HFF-Myc (cell line): Measurements from ENCODE around the gene WFIKKN1.

Source experiments
- DNase-seq: peaks from one replicate; pipeline ENCODE4 v3.0.0-alpha.2; 2011; ENCODE audit warnings: low read depth; ENCODE audit errors: extremely low read depth
- H3K4me3 ChIP-seq: replicated peaks from 2 replicates; pipeline ENCODE4 v1.5.1; 2011; ENCODE audit warnings: low read depth, mild to moderate bottlenecking, control low read depth, low read length
- CTCF ChIP-seq: IDR thresholded peaks from 2 replicates; pipeline ENCODE4 v1.5.1; 2012; ENCODE audit warnings: mild to moderate bottlenecking, low read depth, low read length, control low read depth; ENCODE audit errors: missing control alignments

The WFIKKN1 gene

GRCh38 chr16:674214-674881, 43.6 kb downstream of the WFIKKN1 start:
- no peak overlapping the region for H3K4me3 ChIP-seq
- TF ChIP-seq CTCF, result no peak
- no peak for DNase-seq

GRCh38 chr16:674968-675883, 44.4 kb downstream of the WFIKKN1 start, which contains the start of gene RHBDL1:
Gene RHBDL1 (plus strand): TSS chr16:675671. CDS start chr16:675791, 120 bp downstream.
- peak within 1 kb of the TSS; percentile 20; the same call in 1 of the 2 replicates for H3K4me3 ChIP-seq
- no peak for DNase-seq
- TF ChIP-seq CTCF, result no peak

- H3K4me3 ChIP-seq, result no peak overlapping the region; the same call in 1 of the 2 replicates
- no peak for DNase-seq
- no peak for TF ChIP-seq CTCF
These were observed 45.2 kb downstream of the WFIKKN1 start for GRCh38 chr16:675884-676564.

- no peak for DNase-seq
- H3K4me3 ChIP-seq, result no peak overlapping the region
- no peak for TF ChIP-seq CTCF
These were observed 45.7 kb downstream of the WFIKKN1 start for GRCh38 chr16:676565-676902.

GRCh38 chr16:676913-677312, 46.1 kb downstream of the WFIKKN1 start:
- H3K4me3 ChIP-seq, result no peak overlapping the region
- no peak for DNase-seq

More at GRCh38 chr16:676913-677312, 46.1 kb downstream of the WFIKKN1 start:
- no peak for TF ChIP-seq CTCF
